Measurements from ENCODE around the gene BCL6B.

BCL6B gene

GRCh38 chr17:7041607-7042500 lies 19.0 kb downstream of the BCL6B start:
- no peak for DNase-seq (ENCODE audit: low read depth)
- TF ChIP-seq MYC (IDR thresholded peaks at IDR 0.05; ENCODE audit: low read depth, low read length) (no peak), POLR2A (IDR thresholded peaks at IDR 0.05; ENCODE audit: extremely low read depth, insufficient read length) (no peak)
- TF ChIP-seq, protein P1, sequence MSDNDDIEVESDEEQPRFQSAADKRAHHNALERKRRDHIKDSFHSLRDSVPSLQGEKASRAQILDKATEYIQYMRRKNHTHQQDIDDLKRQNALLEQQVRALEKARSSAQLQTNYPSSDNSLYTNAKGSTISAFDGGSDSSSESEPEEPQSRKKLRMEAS (IDR thresholded peaks at IDR 0.05; ENCODE audit: low read depth, low read length) = no peak
- TF ChIP-seq, protein P2, sequence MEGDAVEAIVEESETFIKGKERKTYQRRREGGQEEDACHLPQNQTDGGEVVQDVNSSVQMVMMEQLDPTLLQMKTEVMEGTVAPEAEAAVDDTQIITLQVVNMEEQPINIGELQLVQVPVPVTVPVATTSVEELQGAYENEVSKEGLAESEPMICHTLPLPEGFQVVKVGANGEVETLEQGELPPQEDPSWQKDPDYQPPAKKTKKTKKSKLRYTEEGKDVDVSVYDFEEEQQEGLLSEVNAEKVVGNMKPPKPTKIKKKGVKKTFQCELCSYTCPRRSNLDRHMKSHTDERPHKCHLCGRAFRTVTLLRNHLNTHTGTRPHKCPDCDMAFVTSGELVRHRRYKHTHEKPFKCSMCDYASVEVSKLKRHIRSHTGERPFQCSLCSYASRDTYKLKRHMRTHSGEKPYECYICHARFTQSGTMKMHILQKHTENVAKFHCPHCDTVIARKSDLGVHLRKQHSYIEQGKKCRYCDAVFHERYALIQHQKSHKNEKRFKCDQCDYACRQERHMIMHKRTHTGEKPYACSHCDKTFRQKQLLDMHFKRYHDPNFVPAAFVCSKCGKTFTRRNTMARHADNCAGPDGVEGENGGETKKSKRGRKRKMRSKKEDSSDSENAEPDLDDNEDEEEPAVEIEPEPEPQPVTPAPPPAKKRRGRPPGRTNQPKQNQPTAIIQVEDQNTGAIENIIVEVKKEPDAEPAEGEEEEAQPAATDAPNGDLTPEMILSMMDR (IDR thresholded peaks at IDR 0.05; ENCODE audit: low read depth, low read length) = no peak
- no peak overlapping the region for H3K4me3 ChIP-seq (ENCODE audit: low read depth, low read length)

- H3K4me3 ChIP-seq (ENCODE audit: low read depth, low read length) = no peak overlapping the region
- TF ChIP-seq MYC (IDR thresholded peaks at IDR 0.05; ENCODE audit: low read depth, low read length) (no peak), POLR2A (IDR thresholded peaks at IDR 0.05; ENCODE audit: extremely low read depth, insufficient read length) (no peak)
- TF ChIP-seq, protein P2 (IDR thresholded peaks at IDR 0.05; ENCODE audit: low read depth, low read length) = no peak
- TF ChIP-seq, protein P1 (IDR thresholded peaks at IDR 0.05; ENCODE audit: low read depth, low read length) = no peak
- no peak for DNase-seq (ENCODE audit: low read depth)
Observed at GRCh38 chr17:7042501-7043181, 19.8 kb downstream of the BCL6B start.

DNA sequence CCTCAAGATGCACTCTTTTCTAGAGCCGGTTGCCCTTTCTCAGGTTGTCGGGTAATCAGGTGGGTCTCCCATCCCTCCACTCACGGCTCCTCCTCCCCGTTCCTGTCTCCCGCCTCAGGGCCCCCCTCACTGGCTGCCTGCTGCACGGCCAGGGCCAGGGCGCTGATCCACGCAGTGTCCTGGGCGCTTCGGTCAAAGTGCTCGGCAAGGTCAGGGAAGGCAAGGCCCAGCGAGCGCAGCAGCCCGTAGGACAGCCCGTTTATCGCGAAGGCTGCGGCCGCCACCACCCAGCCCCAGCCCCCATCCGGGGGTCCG lies 20.3 kb downstream of the BCL6B start:
- no peak for DNase-seq (ENCODE audit: low read depth)
- TF ChIP-seq POLR2A (IDR thresholded peaks at IDR 0.05; ENCODE audit: extremely low read depth, insufficient read length) = no peak
- no peak for TF ChIP-seq MYC (IDR thresholded peaks at IDR 0.05; ENCODE audit: low read depth, low read length)
- TF ChIP-seq, protein P1 (IDR thresholded peaks at IDR 0.05; ENCODE audit: low read depth, low read length) = no peak
- TF ChIP-seq, protein P2 (IDR thresholded peaks at IDR 0.05; ENCODE audit: low read depth, low read length) = no peak
- no peak overlapping the region for H3K4me3 ChIP-seq (ENCODE audit: low read depth, low read length)

- TF ChIP-seq, protein P1 (IDR thresholded peaks at IDR 0.05; ENCODE audit: low read depth, low read length) = no peak
- no peak for TF ChIP-seq POLR2A (IDR thresholded peaks at IDR 0.05; ENCODE audit: extremely low read depth, insufficient read length)
- no peak for TF ChIP-seq MYC (IDR thresholded peaks at IDR 0.05; ENCODE audit: low read depth, low read length)
- TF ChIP-seq, protein P2 (IDR thresholded peaks at IDR 0.05; ENCODE audit: low read depth, low read length) = no peak
- DNase-seq (ENCODE audit: low read depth) = peak; percentile 54
- no peak within 1 kb of the TSS for H3K4me3 ChIP-seq (ENCODE audit: low read depth, low read length)
Observed at GRCh38 chr17:7043497-7044198, 20.8 kb downstream of the BCL6B start, which contains the start of gene SLC16A11. SLC16A11 (minus strand) TSS chr17:7044092; CDS start chr17:7043513, 579 bp downstream.

DNA sequence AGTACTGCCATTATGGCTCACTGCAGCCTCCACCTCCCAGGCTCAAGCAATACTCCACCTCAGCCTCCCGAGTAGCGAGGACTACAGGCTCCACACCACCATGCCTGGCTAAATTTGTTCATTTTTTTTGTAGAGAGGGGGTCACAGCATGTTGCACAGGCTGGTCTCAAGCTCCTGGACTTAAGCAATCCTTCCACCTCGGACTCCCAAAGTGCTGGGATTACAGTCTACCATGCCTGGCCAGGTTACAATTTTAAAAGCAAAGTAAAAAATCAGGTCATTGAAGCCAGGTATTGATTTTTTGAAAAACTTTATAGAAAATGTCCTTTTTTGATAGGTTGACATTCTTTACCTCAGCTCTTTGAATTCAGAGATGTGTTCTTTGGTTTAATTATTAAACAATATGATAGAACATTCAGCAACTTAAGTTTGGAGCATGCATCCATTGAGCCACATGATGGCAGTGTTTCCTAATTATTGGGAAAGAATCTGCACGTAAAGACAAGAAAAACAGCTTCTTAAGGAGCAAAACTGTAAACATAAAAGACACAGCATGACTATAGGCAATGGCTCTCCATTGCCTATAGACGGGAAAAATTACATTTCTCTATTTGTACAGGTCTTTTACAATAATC lies 22.8 kb downstream of the BCL6B start:
- TF ChIP-seq, protein P2 (IDR thresholded peaks at IDR 0.05; ENCODE audit: low read depth, low read length) = peak; percentile 57
- TF ChIP-seq MYC (IDR thresholded peaks at IDR 0.05; ENCODE audit: low read depth, low read length) (no peak), POLR2A (IDR thresholded peaks at IDR 0.05; ENCODE audit: extremely low read depth, insufficient read length) (no peak)
- TF ChIP-seq, protein P1 (IDR thresholded peaks at IDR 0.05; ENCODE audit: low read depth, low read length) = no peak
- H3K4me3 ChIP-seq (ENCODE audit: low read depth, low read length) = no peak overlapping the region

More for the DNA sequence above, 22.8 kb downstream of the BCL6B start:
- peak; percentile 76 for DNase-seq (ENCODE audit: low read depth)

Measured in NB4 (cell line).